BE2C (cell line): ENCODE data around the gene BLTP2.

ENCODE experiments used
- DNase-seq: peaks from one replicate; pipeline ENCODE4 v3.0.0-alpha.2; 2020
- H3K27me3 ChIP-seq: fragments of 250-450 bp; sonication (Bioruptor Pico); 2 replicates; pipeline ENCODE4 v1.5.1; 2020; ENCODE audit warnings: mild to moderate bottlenecking
- H3K36me3 ChIP-seq: fragments of 250-450 bp; sonication (Bioruptor Pico); 2 replicates; pipeline ENCODE4 v1.5.1; 2020; ENCODE audit warnings: mild to moderate bottlenecking
- H3K4me1 ChIP-seq: fragments of 250-450 bp; sonication (Bioruptor Pico); 2 replicates; pipeline ENCODE4 v1.5.1; 2020
- H3K4me3 ChIP-seq: 2 replicates; pipeline ENCODE4 v1.5.1; 2011; ENCODE audit warnings: low read depth, low read length
- H3K9me3 ChIP-seq: fragments of 250-450 bp; sonication (Bioruptor Pico); 2 replicates; pipeline ENCODE4 v1.5.1; 2020
- CTCF ChIP-seq: IDR thresholded peaks from 2 replicates; pipeline ENCODE4 v1.5.1; 2012; ENCODE audit warnings: mild to moderate bottlenecking, low read depth, low read length

Gene BLTP2

GRCh38 chr17:28622186-28622585 is 22.8 kb downstream of the BLTP2 start:
- H3K27me3 ChIP-seq: no peaks in the 10 kb centered on the region
- no peaks in the 10 kb centered on the region for H3K4me1 ChIP-seq
- no peak for DNase-seq
- no peak for TF ChIP-seq CTCF
- H3K4me3 ChIP-seq: no peak overlapping the region
- H3K36me3 ChIP-seq: peaks cover 25% of the 10 kb centered on the region; the same call in 1 of the 2 replicates
- H3K9me3 ChIP-seq: no peaks in the 10 kb centered on the region

GRCh38 chr17:28620010-28620409 is 24.9 kb downstream of the BLTP2 start:
- no peak for TF ChIP-seq CTCF
- Histone ChIP-seq H3K36me3 (peaks cover 35% of the 10 kb centered on the region), H3K4me3 (no peak overlapping the region), H3K4me1 (no peaks in the 10 kb centered on the region), H3K27me3 (no peaks in the 10 kb centered on the region), H3K9me3 (no peaks in the 10 kb centered on the region)
- no peak for DNase-seq

GRCh38 chr17:28618464-28618863 is 26.5 kb downstream of the BLTP2 start:
- Histone ChIP-seq H3K9me3 (no peaks in the 10 kb centered on the region), H3K36me3 (peaks cover 28% of the 10 kb centered on the region)
- DNase-seq: no peak

GRCh38 chr17:28616281-28616680 is 28.7 kb downstream of the BLTP2 start:
- Histone ChIP-seq H3K36me3 (peaks cover 20% of the 10 kb centered on the region), H3K9me3 (no peaks in the 10 kb centered on the region), H3K4me3 (no peak overlapping the region), H3K27me3 (no peaks in the 10 kb centered on the region), H3K4me1 (no peaks in the 10 kb centered on the region)
- TF ChIP-seq CTCF: no peak
- DNase-seq: no peak

More at GRCh38 chr17:28618464-28618863, 26.5 kb downstream of the BLTP2 start:
- Histone ChIP-seq H3K4me1 (no peaks in the 10 kb centered on the region), H3K4me3 (no peak overlapping the region), H3K27me3 (no peaks in the 10 kb centered on the region)
- TF ChIP-seq CTCF: no peak

- TF ChIP-seq CTCF: no peak
- Histone ChIP-seq H3K9me3 (no peaks in the 10 kb centered on the region), H3K27me3 (no peaks in the 10 kb centered on the region), H3K4me3 (no peak overlapping the region), H3K4me1 (no peaks in the 10 kb centered on the region), H3K36me3 (peaks cover 17% of the 10 kb centered on the region)
- no peak for DNase-seq
These were observed 29.6 kb downstream of the BLTP2 start for GRCh38 chr17:28615260-28615940.

GRCh38 chr17:28613931-28614381 is 31.0 kb downstream of the BLTP2 start, which contains the start of gene RSKR:
TSS of gene RSKR (minus strand) at chr17:28614185. CDS start at chr17:28614161, 24 bp downstream.
- H3K9me3 ChIP-seq: no peaks in the 10 kb centered on the region
- H3K4me3 ChIP-seq: no peak within 1 kb of the TSS
- no peak for TF ChIP-seq CTCF
- DNase-seq: no peak
- no peaks in the 10 kb centered on the region for H3K4me1 ChIP-seq
- H3K36me3 ChIP-seq: peaks cover 13% of the 10 kb centered on the region
- H3K27me3 ChIP-seq: no peaks in the 10 kb centered on the region
